GM19467 (cell line): ENCODE measurements around the gene JAM3.

Source experiments
- ATAC-seq: cut with Tn5 transposase; IDR thresholded peaks from one replicate; pipeline ENCODE4 v1.9.1; 2021; ENCODE audit warnings: mild to moderate bottlenecking, moderate library complexity; ENCODE audit not compliant: unreplicated experiment

JAM3 gene

DNA sequence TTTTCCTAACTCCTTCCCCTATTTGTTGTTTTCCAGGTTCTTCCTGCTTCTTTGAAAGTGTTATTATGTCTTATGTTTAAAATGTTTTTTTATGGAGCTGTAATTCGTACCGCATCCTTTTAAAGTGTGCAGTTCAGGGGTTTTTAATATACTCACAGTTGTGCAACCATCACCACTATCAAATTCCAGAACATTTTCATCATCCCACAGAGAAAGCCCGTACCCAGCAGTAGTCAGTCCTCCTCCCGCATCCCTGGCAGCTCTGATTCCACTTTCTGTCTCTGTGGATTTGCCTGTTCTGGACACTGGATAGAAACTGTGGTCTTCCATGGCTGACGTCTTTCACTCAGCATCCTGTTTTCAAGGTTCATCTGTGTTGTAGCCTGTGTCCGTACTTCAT is 73.7 kb downstream of the JAM3 start:
- ATAC-seq, result no peak

DNA sequence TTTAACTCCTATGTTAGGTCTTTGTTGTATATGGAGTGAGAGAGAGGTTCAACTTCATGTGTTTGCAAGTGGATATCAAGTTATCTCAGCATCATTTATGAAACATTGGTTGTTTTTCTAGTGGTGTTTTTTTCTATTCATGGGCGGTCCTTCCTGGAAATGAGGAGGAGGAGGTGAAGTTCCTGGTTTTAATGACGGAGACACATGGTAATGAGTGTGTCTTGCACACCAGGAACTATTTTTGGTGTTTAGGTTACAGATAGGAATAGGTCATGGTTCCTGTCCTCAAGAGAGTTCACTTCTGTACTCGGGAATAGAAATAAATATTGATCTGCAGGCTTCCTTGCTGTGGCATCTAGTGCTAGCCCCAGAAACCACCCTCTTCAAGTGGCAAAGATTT is 74.9 kb downstream of the JAM3 start:
- ATAC-seq, result no peak

DNA sequence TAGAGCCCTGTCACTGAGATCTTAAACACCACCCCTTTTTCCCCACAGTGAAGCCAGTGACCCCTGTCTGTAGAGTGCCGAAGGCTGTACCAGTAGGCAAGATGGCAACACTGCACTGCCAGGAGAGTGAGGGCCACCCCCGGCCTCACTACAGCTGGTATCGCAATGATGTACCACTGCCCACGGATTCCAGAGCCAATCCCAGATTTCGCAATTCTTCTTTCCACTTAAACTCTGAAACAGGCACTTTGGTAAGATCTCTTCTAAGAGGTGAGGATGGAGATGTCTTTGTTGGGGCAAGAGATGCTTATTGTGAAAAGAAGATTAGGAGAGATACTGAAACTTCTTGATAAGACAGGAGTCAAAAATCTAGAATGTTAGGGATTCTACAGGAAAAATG is 75.9 kb downstream of the JAM3 start:
- ATAC-seq, result no peak

DNA sequence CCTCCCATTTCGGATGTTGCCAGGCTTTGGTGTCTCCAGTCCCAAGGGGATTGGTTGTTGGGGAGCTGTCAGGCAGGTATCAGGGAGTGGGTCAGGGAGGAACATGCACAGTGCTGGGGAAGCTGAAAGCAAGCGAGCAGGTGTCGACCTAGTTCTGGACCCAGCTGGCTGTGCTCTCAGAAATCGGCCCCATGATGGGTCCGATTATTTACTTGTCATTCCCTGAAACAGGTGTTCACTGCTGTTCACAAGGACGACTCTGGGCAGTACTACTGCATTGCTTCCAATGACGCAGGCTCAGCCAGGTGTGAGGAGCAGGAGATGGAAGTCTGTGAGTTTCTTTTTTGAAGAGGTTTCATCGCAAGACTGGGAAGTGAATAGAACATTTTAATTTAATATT is 76.8 kb downstream of the JAM3 start:
- ATAC-seq, result no peak

DNA sequence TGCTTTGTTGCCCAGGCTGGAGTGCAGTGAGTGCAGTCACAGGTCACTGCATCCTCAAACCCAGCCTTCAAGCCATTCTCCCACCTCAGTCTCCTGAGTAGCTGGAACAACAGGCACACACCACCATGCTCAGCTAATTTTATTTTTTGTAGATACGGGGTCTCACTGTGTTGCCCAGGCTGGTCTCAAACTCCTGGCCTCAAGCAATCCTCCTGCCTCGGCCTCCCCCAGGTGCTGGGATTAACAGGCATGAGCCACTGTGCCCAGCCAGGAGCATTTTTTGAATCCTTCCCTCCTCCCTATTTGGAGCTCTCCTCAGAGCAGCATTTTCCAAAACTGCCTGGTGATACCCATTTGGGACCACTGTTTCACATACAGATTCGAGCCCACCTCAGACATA is 77.7 kb downstream of the JAM3 start:
- ATAC-seq, result no peak

DNA sequence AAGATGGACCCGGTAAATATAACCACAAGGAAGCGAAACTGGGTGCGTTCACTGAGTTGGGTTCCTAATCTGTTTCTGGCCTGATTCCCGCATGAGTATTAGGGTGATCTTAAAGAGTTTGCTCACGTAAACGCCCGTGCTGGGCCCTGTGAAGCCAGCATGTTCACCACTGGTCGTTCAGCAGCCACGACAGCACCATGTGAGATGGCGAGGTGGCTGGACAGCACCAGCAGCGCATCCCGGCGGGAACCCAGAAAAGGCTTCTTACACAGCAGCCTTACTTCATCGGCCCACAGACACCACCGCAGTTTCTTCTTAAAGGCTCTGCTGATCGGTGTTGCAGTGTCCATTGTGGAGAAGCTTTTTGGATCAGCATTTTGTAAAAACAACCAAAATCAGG is 80.5 kb downstream of the JAM3 start:
- ATAC-seq, result no peak

DNA sequence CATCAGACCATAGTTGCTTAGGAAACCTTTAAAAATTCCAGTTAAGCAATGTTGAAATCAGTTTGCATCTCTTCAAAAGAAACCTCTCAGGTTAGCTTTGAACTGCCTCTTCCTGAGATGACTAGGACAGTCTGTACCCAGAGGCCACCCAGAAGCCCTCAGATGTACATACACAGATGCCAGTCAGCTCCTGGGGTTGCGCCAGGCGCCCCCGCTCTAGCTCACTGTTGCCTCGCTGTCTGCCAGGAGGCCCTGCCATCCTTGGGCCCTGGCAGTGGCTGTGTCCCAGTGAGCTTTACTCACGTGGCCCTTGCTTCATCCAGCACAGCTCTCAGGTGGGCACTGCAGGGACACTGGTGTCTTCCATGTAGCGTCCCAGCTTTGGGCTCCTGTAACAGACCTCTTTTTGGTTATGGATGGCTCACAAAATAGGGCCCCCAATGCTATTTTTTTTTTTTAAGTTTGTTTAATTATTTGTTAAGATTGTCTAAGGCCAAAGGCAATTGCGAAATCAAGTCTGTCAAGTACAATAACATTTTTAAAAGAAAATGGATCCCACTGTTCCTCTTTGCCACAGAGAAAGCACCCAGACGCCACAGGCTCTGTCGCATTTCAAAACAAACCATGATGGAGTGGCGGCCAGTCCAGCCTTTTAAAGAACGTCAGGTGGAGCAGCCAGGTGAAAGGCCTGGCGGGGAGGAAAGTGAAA is 81.5 kb downstream of the JAM3 start:
- ATAC-seq, result no peak

DNA sequence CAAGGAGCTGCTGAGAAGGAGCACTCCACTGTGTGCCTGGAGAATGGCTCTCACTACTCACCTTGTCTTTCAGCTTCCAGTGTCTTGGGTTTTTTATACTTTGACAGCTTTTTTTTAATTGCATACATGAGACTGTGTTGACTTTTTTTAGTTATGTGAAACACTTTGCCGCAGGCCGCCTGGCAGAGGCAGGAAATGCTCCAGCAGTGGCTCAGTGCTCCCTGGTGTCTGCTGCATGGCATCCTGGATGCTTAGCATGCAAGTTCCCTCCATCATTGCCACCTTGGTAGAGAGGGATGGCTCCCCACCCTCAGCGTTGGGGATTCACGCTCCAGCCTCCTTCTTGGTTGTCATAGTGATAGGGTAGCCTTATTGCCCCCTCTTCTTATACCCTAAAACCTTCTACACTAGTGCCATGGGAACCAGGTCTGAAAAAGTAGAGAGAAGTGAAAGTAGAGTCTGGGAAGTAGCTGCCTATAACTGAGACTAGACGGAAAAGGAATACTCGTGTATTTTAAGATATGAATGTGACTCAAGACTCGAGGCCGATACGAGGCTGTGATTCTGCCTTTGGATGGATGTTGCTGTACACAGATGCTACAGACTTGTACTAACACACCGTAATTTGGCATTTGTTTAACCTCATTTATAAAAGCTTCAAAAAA is 82.3 kb downstream of the JAM3 start:
- no peak for ATAC-seq

DNA sequence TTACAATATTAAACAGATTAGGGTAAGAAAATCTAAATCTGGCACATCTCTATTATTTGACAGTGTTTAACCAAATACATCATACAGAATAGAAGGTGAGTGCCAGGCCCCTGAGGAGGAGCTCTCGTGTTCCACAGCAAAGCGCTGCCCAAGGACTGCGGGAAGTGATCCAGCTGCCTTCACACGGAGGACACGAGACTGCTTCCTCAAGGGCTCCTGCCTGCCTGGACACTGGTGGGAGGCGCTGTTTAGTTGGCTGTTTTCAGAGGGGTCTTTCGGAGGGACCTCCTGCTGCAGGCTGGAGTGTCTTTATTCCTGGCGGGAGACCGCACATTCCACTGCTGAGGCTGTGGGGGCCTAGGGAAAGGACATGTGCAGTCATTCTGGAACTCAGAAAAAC is 83.8 kb downstream of the JAM3 start:
- ATAC-seq, result no peak

DNA sequence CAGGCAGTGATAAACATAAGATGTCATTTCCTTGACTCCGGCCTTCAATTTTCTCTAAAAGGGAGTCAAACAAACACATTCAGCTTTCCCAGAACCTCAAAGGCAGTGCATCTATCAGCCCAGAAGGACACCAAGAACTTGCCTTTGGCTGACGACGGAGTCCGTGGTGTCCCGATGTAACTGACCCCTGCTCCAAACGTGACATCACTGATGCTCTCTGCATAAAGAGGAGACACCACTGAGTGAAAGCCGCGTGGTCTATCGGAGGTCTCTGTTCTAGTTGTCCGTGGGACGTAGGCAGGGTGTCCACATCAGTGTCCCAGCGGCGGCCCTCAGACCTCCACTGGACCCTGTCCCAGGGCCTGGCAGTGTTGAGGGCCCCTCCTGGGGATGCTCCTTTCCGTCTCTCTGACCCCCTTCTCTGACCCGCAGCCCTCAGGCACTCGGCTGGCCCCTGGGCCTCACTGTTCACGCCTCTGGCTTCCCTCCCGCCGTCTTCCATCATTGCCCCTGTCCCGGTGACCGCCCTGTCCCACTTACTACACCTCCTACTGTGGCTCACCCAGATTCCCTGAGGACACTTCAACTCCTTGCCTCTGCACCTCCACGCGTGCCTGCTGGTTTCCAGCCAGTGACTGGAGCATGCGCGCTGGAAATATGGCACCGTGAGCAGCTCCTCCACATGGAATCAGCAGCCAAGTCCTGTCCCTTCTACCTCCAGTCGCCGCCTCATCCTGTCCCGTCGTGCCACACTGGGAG is 84.5 kb downstream of the JAM3 start:
- ATAC-seq, result no peak

DNA sequence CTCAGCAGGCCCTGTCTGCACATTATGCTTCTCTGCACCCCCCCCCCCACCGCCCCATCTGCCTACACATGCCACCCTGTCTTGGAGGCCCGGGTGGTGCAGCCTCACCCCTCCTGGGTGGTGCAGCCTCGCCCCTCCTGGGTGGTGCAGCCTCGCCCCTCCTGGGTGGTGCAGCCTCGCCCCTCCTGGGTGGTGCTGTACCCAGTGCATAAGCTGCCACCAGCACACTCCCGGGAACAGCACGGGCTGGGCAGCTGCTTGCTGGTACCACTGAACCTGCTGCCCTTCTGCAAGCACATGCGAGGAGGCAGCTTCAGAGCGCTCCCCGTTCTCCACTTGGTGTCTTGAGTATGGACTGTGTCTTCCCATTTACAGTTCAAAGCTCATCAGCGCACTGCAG is 85.6 kb downstream of the JAM3 start:
- no peak for ATAC-seq

DNA sequence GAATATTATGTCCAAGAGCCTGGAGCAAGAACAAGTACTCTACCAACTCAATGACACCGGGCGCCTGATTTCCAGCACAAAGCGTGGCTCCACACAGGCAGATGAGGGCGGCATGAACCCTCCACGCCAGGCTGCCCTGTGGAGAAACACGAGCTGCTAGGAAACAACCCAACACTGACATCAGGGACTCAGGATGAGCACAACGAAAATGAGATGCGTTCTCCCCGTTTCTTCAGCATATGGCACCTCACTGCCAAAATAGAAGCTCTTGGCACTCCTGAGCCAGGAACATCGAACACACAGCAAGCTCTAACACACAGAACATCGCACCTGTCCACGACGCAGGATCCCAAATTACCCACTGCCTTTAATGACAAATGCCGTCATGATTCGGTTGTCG is 86.6 kb downstream of the JAM3 start:
- no peak for ATAC-seq

DNA sequence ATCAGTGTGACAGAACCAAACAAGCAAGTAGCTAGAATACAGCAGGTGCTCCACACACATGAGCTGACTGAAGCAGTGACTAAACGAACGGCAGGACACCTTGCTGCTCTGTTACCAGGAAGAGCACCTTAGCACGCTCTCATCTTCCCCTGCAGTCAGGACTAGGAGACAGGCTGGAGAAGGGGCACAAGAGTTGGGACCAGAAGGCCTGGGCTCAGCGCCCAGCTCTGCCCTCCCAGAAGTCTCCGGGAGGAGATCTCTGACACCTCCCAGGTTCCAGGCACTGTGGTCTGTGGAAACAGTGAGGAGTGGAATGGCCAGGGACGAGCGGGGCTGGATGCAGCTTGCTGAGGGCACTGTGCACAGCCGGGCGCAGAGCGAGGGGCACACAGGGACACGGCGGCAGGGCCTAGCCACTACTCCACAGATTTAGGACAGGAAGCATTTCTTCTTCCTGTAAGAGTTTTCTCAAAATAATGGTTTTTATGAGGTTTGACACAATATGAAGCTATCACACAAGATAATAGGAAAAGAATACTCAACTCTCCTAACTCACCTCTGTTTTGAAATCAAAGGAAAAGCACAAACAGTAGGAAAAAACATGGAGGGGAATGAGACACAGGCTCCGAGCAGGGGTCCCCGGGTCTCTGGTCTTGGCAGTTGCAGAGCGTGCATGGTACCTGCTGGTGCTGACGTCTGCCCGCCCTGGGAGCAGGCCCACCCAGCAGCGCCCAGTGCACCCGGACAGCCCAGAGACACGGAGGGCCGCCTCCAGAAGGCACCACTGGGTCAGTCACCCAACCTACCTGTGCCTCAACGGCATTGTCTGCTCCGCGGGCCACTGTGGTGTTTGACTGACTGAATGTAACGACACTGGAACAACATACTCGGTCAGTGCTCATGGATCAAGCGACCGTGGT is 87.3 kb downstream of the JAM3 start:
- no peak for ATAC-seq

DNA sequence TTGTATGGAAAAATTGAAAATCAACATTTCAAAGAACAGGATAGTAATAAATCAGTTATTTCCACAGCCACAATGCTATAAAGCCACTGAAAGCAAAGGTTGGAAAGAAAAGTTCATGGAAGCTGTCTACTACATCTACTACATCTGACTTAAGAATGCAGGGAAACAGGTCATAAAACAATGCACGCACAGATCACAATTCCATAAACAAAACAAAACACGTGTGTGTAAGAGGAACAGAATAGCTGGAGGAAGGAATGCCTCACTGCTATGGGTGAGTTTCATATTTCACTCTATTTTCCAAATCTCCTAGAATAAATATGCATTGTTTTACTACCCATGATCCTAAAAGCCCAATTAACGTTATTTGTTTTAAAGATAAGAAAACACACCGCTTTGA is 88.6 kb downstream of the JAM3 start:
- ATAC-seq, result no peak

DNA sequence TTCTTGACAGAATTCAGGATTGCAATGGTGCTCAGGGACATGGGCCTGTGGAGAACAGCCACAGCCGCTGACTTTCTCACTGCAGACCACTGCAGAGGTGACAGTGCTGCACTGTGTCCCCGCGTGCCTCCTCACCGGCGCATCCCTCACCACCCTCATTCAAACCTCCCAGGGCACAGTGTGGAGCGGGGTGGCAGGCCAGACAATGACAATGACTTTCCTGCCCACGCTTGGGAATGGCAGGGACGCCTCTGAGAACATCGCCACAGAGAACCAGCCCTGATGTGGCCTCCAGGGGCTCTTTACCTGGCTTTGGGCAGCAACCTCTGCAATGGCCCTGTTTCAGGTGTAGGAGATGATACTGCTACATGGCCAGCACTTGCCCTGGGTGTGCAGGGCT is 89.2 kb downstream of the JAM3 start:
- ATAC-seq, result no peak

DNA sequence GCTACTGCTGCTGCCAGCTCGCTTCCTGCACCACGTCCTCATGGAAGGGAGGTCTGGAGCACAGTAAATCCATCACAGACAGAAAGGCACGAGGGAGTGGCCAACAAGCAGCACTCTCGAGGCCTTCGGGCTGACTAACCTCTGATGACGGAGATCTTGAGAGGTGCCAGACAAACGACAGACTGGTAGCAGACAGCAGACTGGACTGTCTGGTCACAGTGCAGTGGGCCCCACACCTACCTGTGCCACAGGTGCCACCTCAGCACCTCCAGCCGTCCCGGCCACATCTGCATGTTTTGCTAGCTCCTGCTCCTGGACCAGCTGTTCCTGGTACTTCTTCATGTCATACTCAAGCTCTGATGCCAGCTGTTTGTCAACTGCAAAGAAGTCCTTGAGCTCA is 90.8 kb downstream of the JAM3 start:
- ATAC-seq, result no peak

DNA sequence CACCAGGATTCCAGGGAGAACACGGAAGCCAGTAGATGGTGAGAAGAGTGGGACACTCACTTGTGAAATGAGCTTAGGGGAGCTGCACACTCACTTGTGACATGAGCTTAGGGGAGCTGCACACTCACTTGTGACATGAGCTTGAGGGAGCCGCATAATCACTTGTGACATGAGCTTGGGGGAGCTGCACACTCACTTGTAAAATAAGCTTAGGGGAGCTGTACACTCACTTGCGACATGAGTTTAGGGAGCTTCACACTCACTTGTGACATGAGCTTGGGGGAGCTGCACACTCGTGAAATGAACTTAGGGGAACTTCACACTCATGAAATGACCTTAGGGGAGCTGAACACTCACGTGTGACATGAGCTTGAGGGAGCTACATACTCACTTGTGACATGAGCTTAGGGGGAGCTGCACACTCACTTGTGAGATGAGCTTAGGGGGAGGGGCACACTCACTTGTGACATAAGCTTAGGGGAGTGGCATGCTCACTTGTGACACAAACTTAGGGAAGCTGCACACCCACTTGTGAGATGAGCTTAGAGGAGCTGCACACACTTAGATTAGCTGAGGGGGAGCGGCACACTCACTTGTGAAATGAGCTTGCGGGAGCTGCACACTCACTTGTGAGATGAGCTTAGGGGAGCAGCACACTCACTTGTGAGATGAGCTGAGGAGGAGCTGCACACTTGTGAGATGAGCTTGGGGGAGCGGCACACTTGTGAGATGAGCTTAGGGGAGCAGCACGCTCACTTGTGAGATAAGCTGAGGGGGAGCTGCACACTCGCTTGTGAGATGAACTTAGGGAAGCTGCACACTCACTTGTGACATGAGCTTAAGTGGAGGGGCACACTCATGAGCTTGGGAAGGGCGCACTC is 95.9 kb downstream of the JAM3 start:
- no peak for ATAC-seq

DNA sequence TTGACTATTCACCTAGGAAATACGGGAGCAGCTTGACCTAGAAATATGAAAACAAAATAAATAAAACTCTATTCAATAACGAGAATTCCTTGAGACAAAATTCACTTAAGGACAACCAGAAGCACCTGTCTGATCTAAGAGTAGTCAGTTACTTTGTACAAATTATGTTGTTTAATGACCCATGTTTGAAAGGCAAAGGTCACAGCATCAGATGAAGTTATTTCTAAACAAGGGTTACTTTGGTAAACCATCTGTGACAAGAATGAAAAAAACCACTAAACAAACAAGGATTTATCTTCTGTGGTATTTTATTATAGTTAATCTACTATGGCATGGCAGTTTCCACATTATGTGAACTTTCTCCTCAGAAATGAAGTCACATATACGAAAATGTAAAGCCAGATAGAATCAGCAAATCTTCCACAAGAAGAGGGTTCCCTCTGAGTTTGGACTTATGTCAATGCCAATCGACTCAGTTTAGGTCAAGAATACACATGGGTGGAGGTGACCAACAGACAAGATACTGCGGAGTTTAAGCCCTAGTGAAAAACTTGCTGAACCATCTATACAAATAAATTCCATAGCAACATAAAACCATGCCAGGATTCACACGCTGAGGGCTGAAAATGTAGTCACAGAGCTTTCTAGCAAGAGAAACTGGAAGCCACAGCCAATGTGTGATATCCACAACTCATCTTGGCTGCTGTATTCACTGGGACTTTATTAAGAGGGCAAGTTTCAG is 101.5 kb downstream of the JAM3 start:
- ATAC-seq, result no peak

DNA sequence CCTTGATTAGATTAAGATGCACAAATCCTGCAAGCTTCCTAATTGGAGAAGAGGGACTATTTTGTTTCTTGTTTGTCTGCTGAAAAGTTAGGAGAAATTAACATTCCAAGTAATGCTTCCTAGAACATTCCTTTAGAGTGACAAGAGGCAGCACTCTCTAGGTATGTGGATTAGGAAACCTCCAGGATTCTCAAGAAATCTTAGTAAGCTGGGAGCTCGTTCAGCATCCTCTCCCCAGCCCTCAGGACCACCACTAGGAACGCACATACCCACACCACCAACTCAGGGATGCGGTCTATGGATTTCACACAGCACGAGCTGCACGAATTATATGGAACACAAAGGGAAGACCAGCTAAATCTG is 102.0 kb downstream of the JAM3 start:
- no peak for ATAC-seq

DNA sequence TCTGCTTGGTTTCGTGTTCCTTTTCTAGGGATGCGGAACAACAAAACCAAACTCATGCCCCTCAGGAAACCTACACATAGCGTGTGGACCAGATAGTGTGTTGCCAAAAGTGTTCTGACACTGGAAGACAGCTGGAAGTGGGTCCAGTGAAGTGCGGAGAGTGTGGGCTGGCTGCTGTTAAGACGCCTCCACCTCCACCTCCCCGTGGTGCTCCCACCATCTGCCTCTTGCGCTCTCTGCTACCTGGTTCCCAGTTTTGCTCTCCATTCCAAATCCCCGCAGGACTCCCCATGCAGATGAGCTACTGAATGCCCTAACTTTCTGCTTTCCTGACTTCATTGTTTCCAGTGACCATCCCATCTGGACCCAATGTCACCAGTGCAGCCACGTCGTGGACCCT is 103.1 kb downstream of the JAM3 start:
- no peak for ATAC-seq
